Lung (tissue), 12 donors: Measurements from ENCODE around the gene CCDC102A. TPM values are rescaled to one million over a fixed set of nuclear protein-coding genes. Genes with fewer than 3 reads are reported as not detected.

Experiments
- ATAC-seq: fragments of 200-7000 bp; cut with Tn5 transposase; one replicate; pipeline ENCODE4 v1.9.1; 2020; ENCODE audit warnings: moderate number of reproducible peaks; ENCODE audit not compliant: insufficient read depth, low FRiP score
- DNase-seq, 3 donors: peaks; one replicate each; pipeline ENCODE4 v3.0.0-alpha.2; 2013 to 2017
- H3K27ac ChIP-seq, 2 donors: one replicate each; pipeline ENCODE4 v1.5.1; 2013; ENCODE audit warnings: mild to moderate bottlenecking in 2 of 2, moderate library complexity in 2 of 2, control low read depth in 1 of 2, inconsistent platforms in 1 of 2, low read depth in 1 of 2, low read length in 1 of 2
- H3K27me3 ChIP-seq, 3 donors: one replicate each; pipeline ENCODE4 v1.5.1; 2013; ENCODE audit warnings: low read length in 2 of 3; ENCODE audit not compliant: control insufficient read depth in 3 of 3, insufficient read depth in 3 of 3
- H3K36me3 ChIP-seq, 4 donors: one replicate each; pipeline ENCODE4 v1.5.1; 2013; ENCODE audit warnings: low read length in 4 of 4, mild to moderate bottlenecking in 1 of 4, moderate library complexity in 1 of 4; ENCODE audit not compliant: control insufficient read depth in 4 of 4, insufficient read depth in 4 of 4
- H3K4me1 ChIP-seq, 5 donors: one replicate each; pipeline ENCODE4 v1.5.1; 2013; ENCODE audit warnings: low read length in 5 of 5, mild to moderate bottlenecking in 2 of 5, moderate library complexity in 1 of 5; ENCODE audit not compliant: control insufficient read depth in 5 of 5, insufficient read depth in 5 of 5
- H3K4me3 ChIP-seq: one replicate; pipeline ENCODE4 v1.5.1; 2013; ENCODE audit warnings: mild to moderate bottlenecking, control low read depth, moderate library complexity
- H3K9ac ChIP-seq, 2 donors: one replicate each; pipeline ENCODE4 v1.5.1; 2013; ENCODE audit warnings: low read length in 2 of 2, control low read depth in 1 of 2; ENCODE audit not compliant: insufficient read depth in 1 of 2
- H3K9me3 ChIP-seq, 4 donors: one replicate each; pipeline ENCODE4 v1.5.1; 2013; ENCODE audit warnings: low read length in 3 of 4, mild to moderate bottlenecking in 1 of 4, moderate library complexity in 1 of 4; ENCODE audit not compliant: control insufficient read depth in 4 of 4, insufficient read depth in 3 of 4
- CTCF ChIP-seq: IDR thresholded peaks from 2 replicates; pipeline ENCODE4 v1.5.1; 2012; ENCODE audit warnings: mild to moderate bottlenecking; ENCODE audit errors: control extremely low read depth, extremely low read depth
- WGBS, 2 donors: extraction: QIAGEN DNeasy Blood & Tissue Kit; methylation state at CpG; one replicate each; pipeline ENCODE4 v1.1.7; 2013; 5-methylcytosine and 5-hydroxymethylcytosine counted together
- polyA plus RNA-seq, 2 donors: library from polyadenylated mRNA; stranded (reverse); fragments of 200-250 nt; gene quantifications; one replicate each; pipeline ENCODE4 v1.2.1, GENCODE V29; 2013
- total RNA-seq, 2 donors: library from RNA; depleted of rRNA in 1 of 2; stranded (reverse); fragments of >200 nt in 1 of 2; gene quantifications; one replicate each; pipeline ENCODE4 v1.2.1, GENCODE V29; 2014 to 2021
- donor health status: control.
- donor health status: control.
- donor health status: Bipolar disorder and iron deficiency.
- donor health status: healthy.
- donor health status: DM: yes; HTN: yes; CAD: no.

The CCDC102A gene
- total and polyA plus RNA-seq, 4 donors: 3.6 to 14.0 (median 6.9) TPM

- Histone ChIP-seq H3K27me3 (no peaks in the 10 kb centered on the region), H3K4me1 (peaks cover 0 to 34% (median 3%) of the 10 kb centered on the region in 5 donors), H3K4me3 (peak overlapping the region; percentile 20), H3K36me3 (peaks cover 0 to 6% (median 4%) of the 10 kb centered on the region in 4 donors), H3K27ac (peak overlapping the region in 1 of 2 donors; percentile 52), H3K9ac (peak overlapping the region in 1 of 2 donors; percentile 11), H3K9me3 (no peaks in the 10 kb centered on the region)
- ATAC-seq (no peak), DNase-seq (peak; percentile 60 to 76 (median 60))
- TF ChIP-seq CTCF: no peak
- 25 to 34% methylated on average over 27 to 36 of the region's 36 CpGs for WGBS, 2 donors
Measured at GRCh38 chr16:57479205-57479975, 57.0 kb downstream of the CCDC102A start.

GRCh38 chr16:57478396-57479204, 57.8 kb downstream of the CCDC102A start:
- Histone ChIP-seq H3K27ac (peak overlapping the region in 1 of 2 donors; percentile 52), H3K9me3 (no peaks in the 10 kb centered on the region), H3K27me3 (no peaks in the 10 kb centered on the region), H3K4me1 (peaks cover 0 to 34% (median 3%) of the 10 kb centered on the region in 5 donors), H3K4me3 (peak overlapping the region; percentile 20), H3K9ac (no peak overlapping the region), H3K36me3 (peaks cover 0 to 10% (median 9%) of the 10 kb centered on the region in 4 donors)
- no peak for ATAC-seq
- TF ChIP-seq CTCF: no peak
- WGBS, 2 donors: 41 to 43% methylated on average over 14 to 15 of the region's 15 CpGs
- DNase-seq: no peak

- Histone ChIP-seq H3K27ac (peak overlapping the region in 1 of 2 donors; percentile 18), H3K9ac (no peak overlapping the region), H3K9me3 (no peaks in the 10 kb centered on the region), H3K27me3 (no peaks in the 10 kb centered on the region), H3K4me1 (peaks cover 0 to 34% (median 3%) of the 10 kb centered on the region in 5 donors), H3K4me3 (no peak overlapping the region), H3K36me3 (peaks cover 0 to 19% (median 15%) of the 10 kb centered on the region in 4 donors)
- peak in 2 of 3 donors; percentile 35 to 47 for DNase-seq
- WGBS, 2 donors: 59 to 63% methylated on average over 9 of the region's 9 CpGs
- ATAC-seq: no peak
- no peak for TF ChIP-seq CTCF
Measured at GRCh38 chr16:57477531-57478202, 58.7 kb downstream of the CCDC102A start.
